Upper lobe of left lung (tissue), 4 donors: ENCODE measurements around the gene CNTNAP2.

ENCODE experiments used
- CTCF ChIP-seq, 6 experiments: fragments of 450-650 bp in 4 of 6; fragments of 200-600 bp in 2 of 6; sonication (generic) in 2 of 6; IDR thresholded peaks; one replicate each; pipeline ENCODE4 v1.5.1; 2016 to 2019; ENCODE audit warnings: antibody characterized with exemption in 6 of 6
- EP300 ChIP-seq, 4 donors: sonication (generic); formaldehyde crosslinking; IDR thresholded peaks; one replicate each; pipeline ENCODE4 v1.5.1; 2017; ENCODE audit warnings: antibody characterized with exemption in 4 of 4, control low read depth in 2 of 4

GRCh38 chr7:146772601-146773000, 656.0 kb downstream of the CNTNAP2 start:
- TF ChIP-seq CTCF (IDR thresholded peaks at IDR 0.05) (no peak), EP300 (IDR thresholded peaks at IDR 0.05) (no peak)
